Esophagus squamous epithelium (tissue), 5 donors: ENCODE results near the gene COCH. TPM values are rescaled to one million over a fixed set of nuclear protein-coding genes. Genes with fewer than 3 reads are reported as not detected.

ENCODE experiments used
- DNase-seq: peaks from one replicate; lab custom pipeline; 2025; lab: John Stamatoyannopoulos, UW
- H3K27ac ChIP-seq, 4 donors: fragments of 200-600 bp; sonication (generic); one replicate each; pipeline ENCODE4 v1.5.1; 2016 to 2019; ENCODE audit warnings: mild to moderate bottlenecking in 1 of 4
- H3K27me3 ChIP-seq, 4 donors: fragments of 200-600 bp; sonication (generic); 1 replicate in 3 of 4; 2 replicates in 1 of 4; pipeline versions ENCODE4 v1.5.1 to v1.6.0; 2017 to 2021; ENCODE audit warnings: antibody characterized with exemption in 1 of 4
- H3K36me3 ChIP-seq, 3 donors: fragments of 200-600 bp; sonication (generic); one replicate each; pipeline ENCODE4 v1.5.1; 2016 to 2019
- H3K4me1 ChIP-seq, 3 donors: fragments of 200-600 bp; sonication (generic); one replicate each; pipeline ENCODE4 v1.5.1; 2017 to 2019
- H3K4me3 ChIP-seq, 4 donors: fragments of 200-600 bp; sonication (generic); 1 replicate in 3 of 4; 2 replicates in 1 of 4; pipeline ENCODE4 v1.5.1; 2016 to 2019; ENCODE audit warnings: mild to moderate bottlenecking in 2 of 4, moderate library complexity in 1 of 4
- H3K9me3 ChIP-seq, 3 donors: fragments of 200-600 bp; sonication (generic); one replicate each; pipeline ENCODE4 v1.5.1; 2016 to 2019
- CTCF ChIP-seq, 6 experiments: fragments of 450-650 bp in 4 of 6; fragments of 200-600 bp in 2 of 6; sonication (generic) in 2 of 6; IDR thresholded peaks; one replicate each; pipeline ENCODE4 v1.5.1; 2016 to 2019; ENCODE audit warnings: antibody characterized with exemption in 6 of 6, mild to moderate bottlenecking in 4 of 6, moderate library complexity in 4 of 6
- POLR2A ChIP-seq, 4 donors: fragments of 450-650 bp; IDR thresholded peaks; one replicate each; pipeline ENCODE4 v1.6.1; 2017; ENCODE audit warnings: antibody characterized with exemption in 4 of 4, mild to moderate bottlenecking in 4 of 4, moderate library complexity in 3 of 4
- WGBS, 2 donors: methylation state at CpG; one replicate each; pipeline ENCODE4 v1.1.5; 2018; 5-methylcytosine and 5-hydroxymethylcytosine counted together
- intact Hi-C: fragments of 100-400 bp; cut with DNase I; formaldehyde crosslinking; loops from one replicate; pipeline ENCODE4 v1.15.0; 2022
- total RNA-seq, 4 donors: library from RNA; depleted of rRNA; stranded (reverse); fragments of >200 nt; gene quantifications; one replicate each; pipeline ENCODE4 v1.1.0, GENCODE V29; 2016
- donor health status: DM: yes; HTN: yes; CAD: no.

The COCH gene
- total RNA-seq = under 1 TPM in 2 of 4 donors, not detected in 2; 0.26 to 0.76 TPM

GRCh38 chr14:30874120-30874998, at the start of gene COCH:
COCH (plus strand) TSS chr14:30874559; CDS start chr14:30874939, 380 bp downstream.
- Histone ChIP-seq H3K36me3 (no peaks in the 10 kb centered on the region), H3K4me3 (peak within 1 kb of the TSS; percentile 40 to 77 (median 51)), H3K9me3 (no peaks in the 10 kb centered on the region), H3K4me1 (peaks cover 11 to 22% (median 14%) of the 10 kb centered on the region in 3 donors), H3K27me3 (peaks cover 10 to 88% (median 20%) of the 10 kb centered on the region in 4 donors), H3K27ac (no peak within 1 kb of the TSS)
- intact Hi-C loops = no loop called here
- 0 to 20% methylated on average over 7 to 10 of the region's 99 CpGs for WGBS, 2 donors
- DNase-seq = no peak
- TF ChIP-seq CTCF (IDR thresholded peaks at IDR 0.05) (peak in 3 of 6 experiments; percentile 13 to 27 (median 15)), POLR2A (IDR thresholded peaks at IDR 0.05) (no peak)

- Histone ChIP-seq H3K27ac (no peak overlapping the region), H3K4me1 (no peaks in the 10 kb centered on the region), H3K27me3 (no peaks in the 10 kb centered on the region), H3K4me3 (no peak overlapping the region), H3K36me3 (no peaks in the 10 kb centered on the region), H3K9me3 (peaks cover 0 to 14% (median 4%) of the 10 kb centered on the region in 3 donors)
- 95 to 100% methylated on average over 1 of the region's 1 CpG for WGBS, 2 donors
- intact Hi-C loops = no loop called here
- DNase-seq = no peak
- TF ChIP-seq CTCF (IDR thresholded peaks at IDR 0.05) (no peak), POLR2A (IDR thresholded peaks at IDR 0.05) (no peak)
Observed at GRCh38 chr14:30826070-30826469, 48.3 kb upstream of the COCH start.

- Histone ChIP-seq H3K9me3 (peaks cover 0 to 19% (median 4%) of the 10 kb centered on the region in 3 donors), H3K36me3 (no peaks in the 10 kb centered on the region), H3K27ac (no peak overlapping the region), H3K4me1 (no peaks in the 10 kb centered on the region), H3K4me3 (no peak overlapping the region), H3K27me3 (no peaks in the 10 kb centered on the region)
- WGBS, 2 donors = 73 to 84% methylated on average over 4 of the region's 4 CpGs
- DNase-seq = no peak
- intact Hi-C loops = no loop called here
- TF ChIP-seq CTCF (IDR thresholded peaks at IDR 0.05) = no peak
- TF ChIP-seq POLR2A (IDR thresholded peaks at IDR 0.05) = no peak
Observed at GRCh38 chr14:30829853-30830252, 44.5 kb upstream of the COCH start.

GRCh38 chr14:30834353-30834752, 40.0 kb upstream of the COCH start:
- Histone ChIP-seq H3K27ac (no peak overlapping the region), H3K4me1 (no peaks in the 10 kb centered on the region), H3K27me3 (no peaks in the 10 kb centered on the region), H3K36me3 (no peaks in the 10 kb centered on the region), H3K4me3 (no peak overlapping the region), H3K9me3 (peaks cover 0 to 6% (median 0%) of the 10 kb centered on the region in 3 donors)
- TF ChIP-seq POLR2A (IDR thresholded peaks at IDR 0.05) = no peak
- TF ChIP-seq CTCF (IDR thresholded peaks at IDR 0.05) = no peak
- intact Hi-C loops = no loop called here
- DNase-seq = no peak

- DNase-seq = no peak
- H3K4me3 ChIP-seq = no peak overlapping the region
- H3K27ac ChIP-seq = no peak overlapping the region
- WGBS, 2 donors = 47 to 54% methylated on average over 2 of the region's 2 CpGs
- intact Hi-C loops = no loop called here
- no peaks in the 10 kb centered on the region for H3K27me3 ChIP-seq
- no peaks in the 10 kb centered on the region for H3K36me3 ChIP-seq
- peaks cover 0 to 6% (median 0%) of the 10 kb centered on the region in 3 donors for H3K9me3 ChIP-seq
- TF ChIP-seq CTCF (IDR thresholded peaks at IDR 0.05) (no peak), POLR2A (IDR thresholded peaks at IDR 0.05) (no peak)
- no peaks in the 10 kb centered on the region for H3K4me1 ChIP-seq
Observed at GRCh38 chr14:30838351-30838750, 36.0 kb upstream of the COCH start.
